DMS79 treated with DMSO at 0.1 percent for 48 hours (cell line): ENCODE results near the gene RECQL5.

Experiments
- DNase-seq: peaks from one replicate; lab custom pipeline; 2025; lab: John Stamatoyannopoulos, UW

RECQL5 gene

GRCh38 chr17:75666959-75667790 lies at the start of gene RECQL5, which contains the start of gene SAP30BP:
Gene RECQL5 (minus strand): TSS chr17:75667154. CDS start chr17:75666557, 597 bp downstream.
Gene SAP30BP (plus strand): TSS chr17:75667338. CDS start chr17:75667373, 35 bp downstream.
- DNase-seq = peak; percentile 90

GRCh38 chr17:75712446-75712845 lies 45.5 kb upstream of the RECQL5 start:
- DNase-seq = no peak

GRCh38 chr17:75707079-75707571 lies 40.2 kb upstream of the RECQL5 start:
- DNase-seq = no peak

- DNase-seq = no peak
Measured at GRCh38 chr17:75706042-75706728, 39.2 kb upstream of the RECQL5 start.

- no peak for DNase-seq
Measured at GRCh38 chr17:75704963-75705875, 38.3 kb upstream of the RECQL5 start.

- no peak for DNase-seq
Measured at GRCh38 chr17:75703591-75703990, 36.6 kb upstream of the RECQL5 start.

GRCh38 chr17:75703191-75703590 lies 36.2 kb upstream of the RECQL5 start:
- DNase-seq = no peak

- no peak for DNase-seq
Measured at GRCh38 chr17:75701288-75701687, 34.3 kb upstream of the RECQL5 start.

GRCh38 chr17:75698659-75699058 lies 31.7 kb upstream of the RECQL5 start:
- no peak for DNase-seq

GRCh38 chr17:75697651-75698291 lies 30.8 kb upstream of the RECQL5 start:
- no peak for DNase-seq

- DNase-seq = no peak
Measured at GRCh38 chr17:75695830-75696271, 28.9 kb upstream of the RECQL5 start.

- no peak for DNase-seq
Measured at GRCh38 chr17:75695141-75695829, 28.3 kb upstream of the RECQL5 start.

- no peak for DNase-seq
Measured at GRCh38 chr17:75694536-75694935, 27.6 kb upstream of the RECQL5 start.

GRCh38 chr17:75693500-75694481 lies 26.8 kb upstream of the RECQL5 start:
- peak; percentile 88 for DNase-seq

- no peak for DNase-seq
Measured at GRCh38 chr17:75692976-75693375, 26.0 kb upstream of the RECQL5 start.

- DNase-seq = no peak
Measured at GRCh38 chr17:75691801-75692626, 25.1 kb upstream of the RECQL5 start.

- no peak for DNase-seq
Measured at GRCh38 chr17:75691371-75691791, 24.4 kb upstream of the RECQL5 start.

- DNase-seq = peak; percentile 36
Measured at GRCh38 chr17:75689441-75689873, 22.5 kb upstream of the RECQL5 start.
